IMR-90 (cell line): Measurements from ENCODE around the gene IL17C.

Experiments used
- BHLHE40 ChIP-seq: fragments of 150-350 bp; IDR thresholded peaks from 2 replicates; pipeline ENCODE4 v1.6.1; 2016; ENCODE audit warnings: mild to moderate bottlenecking, low read depth, low read length
- CEBPB ChIP-seq: IDR thresholded peaks from 2 replicates; pipeline ENCODE4 v1.6.1; 2012; ENCODE audit warnings: low read depth, low read length, improper control_type of control experiment
- CHD1 ChIP-seq: IDR thresholded peaks from 2 replicates; pipeline ENCODE4 v1.6.1; 2012; ENCODE audit warnings: low read depth, low read length, improper control_type of control experiment
- CTCF ChIP-seq: conservative IDR thresholded peaks from 2 replicates; pipeline ENCODE4 v1.5.1; 2012; ENCODE audit warnings: mild to moderate bottlenecking, low read depth, low read length, improper control_type of control experiment
- ELK1 ChIP-seq: fragments of 150-350 bp; IDR thresholded peaks from 2 replicates; pipeline ENCODE4 v1.6.1; 2016; ENCODE audit warnings: low read depth, mild to moderate bottlenecking, low read length, moderate library complexity, borderline replicate concordance
- FOS ChIP-seq: fragments of 150-350 bp; IDR thresholded peaks from 2 replicates; pipeline ENCODE4 v1.6.1; 2016; ENCODE audit warnings: low read depth, low read length
- MAFK ChIP-seq: IDR thresholded peaks from 2 replicates; pipeline ENCODE4 v1.6.1; 2012; ENCODE audit warnings: low read depth, low read length, improper control_type of control experiment
- MXI1 ChIP-seq: IDR thresholded peaks from 2 replicates; pipeline ENCODE4 v1.6.1; 2012; ENCODE audit warnings: low read depth, mild to moderate bottlenecking, low read length, moderate library complexity, borderline replicate concordance
- POLR2A ChIP-seq: IDR thresholded peaks from 2 replicates; pipeline ENCODE4 v1.6.1; 2012; ENCODE audit warnings: mild to moderate bottlenecking, low read depth, low read length
- RAD21 ChIP-seq: IDR thresholded peaks from 2 replicates; pipeline ENCODE4 v1.6.1; 2012; ENCODE audit warnings: low read length, improper control_type of control experiment
- RCOR1 ChIP-seq: IDR thresholded peaks from 2 replicates; pipeline ENCODE4 v1.6.1; 2012; ENCODE audit warnings: mild to moderate bottlenecking, low read length, improper control_type of control experiment; ENCODE audit not compliant: insufficient replicate concordance
- RFX5 ChIP-seq: IDR thresholded peaks from 2 replicates; pipeline ENCODE4 v1.8.0; 2012; ENCODE audit warnings: low read depth, mild to moderate bottlenecking, low read length, moderate library complexity
- SMC3 ChIP-seq: fragments of 150-350 bp; IDR thresholded peaks from 2 replicates; pipeline ENCODE4 v1.6.1; 2016; ENCODE audit warnings: low read depth, mild to moderate bottlenecking, antibody characterized with exemption, low read length, moderate library complexity
- USF2 ChIP-seq: fragments of 150-350 bp; IDR thresholded peaks from 2 replicates; pipeline ENCODE4 v1.6.1; 2017; ENCODE audit warnings: mild to moderate bottlenecking, antibody characterized with exemption, low read length, low read depth

- TF ChIP-seq CTCF (no peak), RFX5 (no peak), RAD21 (no peak), SMC3 (no peak), POLR2A (no peak), USF2 (no peak), MXI1 (no peak), CEBPB (no peak), BHLHE40 (no peak), CHD1 (no peak), ELK1 (no peak), RCOR1 (no peak), FOS (no peak), MAFK (no peak)
Observed at GRCh38 chr16:88624481-88624880, 13.9 kb upstream of the IL17C start.
